WTC11 (cell line): Measurements from ENCODE around the gene PLD3. TPM values are rescaled to one million over a fixed set of nuclear protein-coding genes. Genes with fewer than 3 reads are reported as not detected.

Source experiments
- ATAC-seq: fragments of 200-7000 bp; cut with Tn5 transposase; 2 replicates; pipeline ENCODE4 v1.10.0; 2021; ENCODE audit warnings: mild to moderate bottlenecking, moderate library complexity
- CTCF ChIA-PET: fragments of 300-600 bp; sonication (Branson Sonifier 250); formaldehyde crosslinking; loops from one replicate; lab custom pipeline; 2021; ENCODE audit warnings: antibody characterized with exemption; lab: Charles Lee
- POLR2A ChIA-PET: fragments of 350-600 bp; sonication (Branson Sonifier 250); formaldehyde crosslinking; loops from one replicate; lab custom pipeline; 2021; ENCODE audit warnings: antibody characterized with exemption; lab: Charles Lee
- DNase-seq: peaks from one replicate; pipeline ENCODE4 v3.0.0; 2021; ENCODE audit warnings: low spot score
- H3K27ac Mint-ChIP-seq: 2 replicates; pipeline ENCODE4 v1.8.0; 2021; ENCODE audit warnings: mixed read lengths
- H3K27me3 Mint-ChIP-seq: 2 replicates; pipeline ENCODE4 v1.8.0; 2021; ENCODE audit warnings: low read depth, mild to moderate bottlenecking, moderate library complexity, mixed read lengths
- H3K36me3 Mint-ChIP-seq: 2 replicates; pipeline ENCODE4 v1.8.0; 2021; ENCODE audit warnings: mixed read lengths
- H3K4me1 Mint-ChIP-seq: 2 replicates; pipeline ENCODE4 v1.8.0; 2022; ENCODE audit warnings: mixed read lengths
- H3K4me3 Mint-ChIP-seq: 2 replicates; pipeline ENCODE4 v1.8.0; 2021; ENCODE audit warnings: mild to moderate bottlenecking, moderate library complexity, mixed read lengths
- H3K9me3 Mint-ChIP-seq: 2 replicates; pipeline ENCODE4 v1.8.0; 2021; ENCODE audit warnings: mixed read lengths
- ATF2 ChIP-seq: sonication (generic); formaldehyde crosslinking; IDR thresholded peaks from 2 replicates; pipeline ENCODE4 v1.8.1; 2022; ENCODE audit warnings: low read depth, missing genetic modification reagents, borderline replicate concordance
- CREM ChIP-seq: sonication (generic); formaldehyde crosslinking; IDR thresholded peaks from 2 replicates; pipeline ENCODE4 v1.8.1; 2022; ENCODE audit warnings: mild to moderate bottlenecking, missing genetic modification reagents, moderate library complexity
- GABPB1 ChIP-seq: sonication (generic); formaldehyde crosslinking; IDR thresholded peaks from 2 replicates; pipeline ENCODE4 v1.8.1; 2023; ENCODE audit warnings: mild to moderate bottlenecking, missing genetic modification reagents
- GRHL2 ChIP-seq: fragments of 250-450 bp; sonication (Bioruptor Pico); IDR thresholded peaks from 2 replicates; pipeline ENCODE4 v1.8.0; 2022; ENCODE audit warnings: mild to moderate bottlenecking, moderate library complexity; ENCODE audit not compliant: insufficient replicate concordance, severe bottlenecking
- GTF2I ChIP-seq: fragments of 250-450 bp; sonication (Bioruptor Pico); conservative IDR thresholded peaks from 2 replicates; pipeline ENCODE4 v1.4.0; 2021; ENCODE audit warnings: mild to moderate bottlenecking
- KAT7 ChIP-seq: sonication (generic); formaldehyde crosslinking; IDR thresholded peaks from 2 replicates; pipeline ENCODE4 v1.8.1; 2023; ENCODE audit warnings: missing genetic modification reagents, mild to moderate bottlenecking, borderline replicate concordance
- MYBL2 ChIP-seq: sonication (generic); formaldehyde crosslinking; IDR thresholded peaks from 2 replicates; pipeline ENCODE4 v1.8.1; 2023; ENCODE audit warnings: mild to moderate bottlenecking, moderate library complexity, missing genetic modification reagents
- NFATC4 ChIP-seq: fragments of 250-450 bp; sonication (Bioruptor Pico); IDR thresholded peaks from 2 replicates; pipeline ENCODE4 v1.9.0; 2021; ENCODE audit warnings: mild to moderate bottlenecking
- PRRX2 ChIP-seq: fragments of 250-450 bp; sonication (Bioruptor Pico); IDR thresholded peaks from 2 replicates; pipeline ENCODE4 v1.8.0; 2021; ENCODE audit warnings: mild to moderate bottlenecking
- RORB ChIP-seq: fragments of 250-450 bp; sonication (Bioruptor Pico); IDR thresholded peaks from 2 replicates; pipeline ENCODE4 v1.9.0; 2021; ENCODE audit warnings: mild to moderate bottlenecking
- ZBTB43 ChIP-seq: sonication (generic); formaldehyde crosslinking; IDR thresholded peaks from 2 replicates; pipeline ENCODE4 v1.8.1; 2023; ENCODE audit warnings: mild to moderate bottlenecking, missing genetic modification reagents
- ZNF263 ChIP-seq: sonication (generic); formaldehyde crosslinking; IDR thresholded peaks from 2 replicates; pipeline ENCODE4 v1.8.1; 2022; ENCODE audit warnings: low read depth, mild to moderate bottlenecking, moderate library complexity, missing genetic modification reagents
- total RNA-seq: library from RNA; stranded (reverse); gene quantifications from 3 replicates; pipeline ENCODE4 v1.2.3, GENCODE V29; 2021
- TF ChIP-seq, protein P1 (sequence below): sonication (generic); formaldehyde crosslinking; IDR thresholded peaks from 2 replicates; pipeline ENCODE4 v1.8.1; 2022; ENCODE audit warnings: mild to moderate bottlenecking, moderate library complexity, missing genetic modification reagents
- TF ChIP-seq, protein P2 (sequence below): sonication (generic); formaldehyde crosslinking; IDR thresholded peaks from 2 replicates; pipeline ENCODE4 v1.8.0; 2023; ENCODE audit warnings: missing genetic modification reagents
- TF ChIP-seq, protein P3 (sequence below): fragments of 250-450 bp; sonication (Bioruptor Pico); IDR thresholded peaks from 2 replicates; pipeline ENCODE4 v2.1.2; 2022; ENCODE audit warnings: mild to moderate bottlenecking, moderate library complexity
- TF ChIP-seq, protein P4 (sequence below): sonication (generic); formaldehyde crosslinking; IDR thresholded peaks from 2 replicates; pipeline ENCODE4 v1.8.1; 2023; ENCODE audit warnings: mild to moderate bottlenecking, moderate library complexity, missing genetic modification reagents
- TF ChIP-seq, protein P5 (sequence below): sonication (generic); formaldehyde crosslinking; IDR thresholded peaks from 2 replicates; pipeline ENCODE4 v1.8.1; 2023; ENCODE audit warnings: mild to moderate bottlenecking, missing genetic modification reagents, moderate library complexity
- TF ChIP-seq, protein P6 (sequence below): sonication (generic); formaldehyde crosslinking; IDR thresholded peaks from 2 replicates; pipeline ENCODE4 v1.8.0; 2022; ENCODE audit warnings: mild to moderate bottlenecking, missing genetic modification reagents

The PLD3 gene
- total RNA-seq, 1 experiment from 2014 or later: 190 TPM

GRCh38 chr19:40341601-40342482, 6.7 kb upstream of the PLD3 start (continued):
- TF ChIP-seq ATF2 (no peak), KAT7 (CRISPR knock-in tag) (no peak), PRRX2 (no peak)

DNA sequence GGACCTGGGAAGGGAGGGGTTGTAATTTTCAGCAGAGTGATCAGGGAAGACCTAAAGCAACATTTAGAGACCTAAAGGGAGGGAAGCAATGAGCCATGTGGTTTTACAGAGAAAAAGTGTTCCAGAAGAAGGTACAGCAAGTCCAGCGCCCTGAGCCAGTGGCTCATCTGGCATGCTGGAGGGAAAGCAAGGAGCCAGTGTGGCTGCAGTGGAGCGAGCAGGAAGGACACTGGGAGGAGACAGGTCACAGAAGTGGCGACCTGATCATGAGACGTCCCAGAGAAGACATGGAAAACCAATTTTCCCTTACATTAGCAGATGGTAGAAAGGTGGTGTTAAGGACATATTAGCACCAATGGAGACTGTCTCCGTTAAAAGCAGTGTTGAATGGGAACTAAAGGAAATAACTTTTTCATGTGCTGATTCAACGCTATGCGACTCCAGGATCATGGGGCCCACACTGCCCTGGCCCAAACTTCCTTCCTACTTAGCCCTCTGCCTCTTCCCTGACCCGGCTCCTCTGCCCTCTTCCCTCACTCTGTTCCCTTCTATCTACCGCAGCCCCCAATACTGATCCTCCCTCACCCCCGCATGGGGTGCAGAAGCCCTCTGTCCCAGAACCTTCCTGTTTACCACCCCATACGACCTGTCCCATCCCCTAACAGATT, 5.7 kb upstream of the PLD3 start:
- H3K4me1 Mint-ChIP-seq: peaks cover 4% of the 10 kb centered on the region
- POLR2A ChIA-PET: no interaction called here
- no peaks in the 10 kb centered on the region for H3K27me3 Mint-ChIP-seq
- CTCF ChIA-PET: no interaction called here
- H3K27ac Mint-ChIP-seq: no peak overlapping the region; the same call in 1 of the 2 replicates
- H3K9me3 Mint-ChIP-seq: no peaks in the 10 kb centered on the region
- ATAC-seq (no peak), DNase-seq (no peak)
- no peak overlapping the region for H3K4me3 Mint-ChIP-seq
- H3K36me3 Mint-ChIP-seq: peaks cover 5% of the 10 kb centered on the region; the same call in 1 of the 2 replicates
- TF ChIP-seq NFATC4 (CRISPR knock-in tag) (no peak), RORB (no peak), GABPB1 (CRISPR knock-in tag) (no peak), ZBTB43 (CRISPR knock-in tag) (no peak)
- TF ChIP-seq, protein P1, sequence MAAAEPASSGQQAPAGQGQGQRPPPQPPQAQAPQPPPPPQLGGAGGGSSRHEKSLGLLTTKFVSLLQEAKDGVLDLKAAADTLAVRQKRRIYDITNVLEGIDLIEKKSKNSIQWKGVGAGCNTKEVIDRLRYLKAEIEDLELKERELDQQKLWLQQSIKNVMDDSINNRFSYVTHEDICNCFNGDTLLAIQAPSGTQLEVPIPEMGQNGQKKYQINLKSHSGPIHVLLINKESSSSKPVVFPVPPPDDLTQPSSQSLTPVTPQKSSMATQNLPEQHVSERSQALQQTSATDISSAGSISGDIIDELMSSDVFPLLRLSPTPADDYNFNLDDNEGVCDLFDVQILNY (CRISPR knock-in tag): no peak

DNA sequence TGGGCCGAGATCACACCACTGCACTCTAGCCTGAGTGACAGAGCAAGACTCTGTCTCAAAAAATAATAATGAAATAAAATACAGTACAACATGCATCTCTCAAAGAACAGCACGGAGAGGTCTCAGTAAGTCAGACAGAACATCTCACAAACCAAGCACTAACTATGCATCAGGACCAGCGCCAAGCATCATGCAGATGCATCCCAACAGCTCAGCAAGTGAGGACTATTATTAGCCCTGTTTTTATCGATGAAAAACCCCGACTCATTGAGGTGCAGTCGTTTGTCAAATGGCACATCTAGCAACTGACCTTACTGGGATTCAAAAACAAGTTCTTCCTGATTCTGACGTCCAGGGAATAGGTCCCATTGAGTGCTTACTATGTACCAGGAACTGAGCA, 4.1 kb upstream of the PLD3 start:
- H3K36me3 Mint-ChIP-seq: peaks cover 2% of the 10 kb centered on the region; the same call in 1 of the 2 replicates
- ChIA-PET POLR2A (no interaction called here), CTCF (no interaction called here)
- TF ChIP-seq, protein P2, sequence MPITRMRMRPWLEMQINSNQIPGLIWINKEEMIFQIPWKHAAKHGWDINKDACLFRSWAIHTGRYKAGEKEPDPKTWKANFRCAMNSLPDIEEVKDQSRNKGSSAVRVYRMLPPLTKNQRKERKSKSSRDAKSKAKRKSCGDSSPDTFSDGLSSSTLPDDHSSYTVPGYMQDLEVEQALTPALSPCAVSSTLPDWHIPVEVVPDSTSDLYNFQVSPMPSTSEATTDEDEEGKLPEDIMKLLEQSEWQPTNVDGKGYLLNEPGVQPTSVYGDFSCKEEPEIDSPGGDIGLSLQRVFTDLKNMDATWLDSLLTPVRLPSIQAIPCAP (CRISPR knock-in tag): no peak
- TF ChIP-seq, protein P3, sequence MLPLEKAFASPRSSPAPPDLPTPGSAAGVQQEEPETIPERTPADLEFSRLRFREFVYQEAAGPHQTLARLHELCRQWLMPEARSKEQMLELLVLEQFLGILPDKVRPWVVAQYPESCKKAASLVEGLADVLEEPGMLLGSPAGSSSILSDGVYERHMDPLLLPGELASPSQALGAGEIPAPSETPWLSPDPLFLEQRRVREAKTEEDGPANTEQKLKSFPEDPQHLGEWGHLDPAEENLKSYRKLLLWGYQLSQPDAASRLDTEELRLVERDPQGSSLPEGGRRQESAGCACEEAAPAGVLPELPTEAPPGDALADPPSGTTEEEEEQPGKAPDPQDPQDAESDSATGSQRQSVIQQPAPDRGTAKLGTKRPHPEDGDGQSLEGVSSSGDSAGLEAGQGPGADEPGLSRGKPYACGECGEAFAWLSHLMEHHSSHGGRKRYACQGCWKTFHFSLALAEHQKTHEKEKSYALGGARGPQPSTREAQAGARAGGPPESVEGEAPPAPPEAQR: no peak
- TF ChIP-seq, protein P4, sequence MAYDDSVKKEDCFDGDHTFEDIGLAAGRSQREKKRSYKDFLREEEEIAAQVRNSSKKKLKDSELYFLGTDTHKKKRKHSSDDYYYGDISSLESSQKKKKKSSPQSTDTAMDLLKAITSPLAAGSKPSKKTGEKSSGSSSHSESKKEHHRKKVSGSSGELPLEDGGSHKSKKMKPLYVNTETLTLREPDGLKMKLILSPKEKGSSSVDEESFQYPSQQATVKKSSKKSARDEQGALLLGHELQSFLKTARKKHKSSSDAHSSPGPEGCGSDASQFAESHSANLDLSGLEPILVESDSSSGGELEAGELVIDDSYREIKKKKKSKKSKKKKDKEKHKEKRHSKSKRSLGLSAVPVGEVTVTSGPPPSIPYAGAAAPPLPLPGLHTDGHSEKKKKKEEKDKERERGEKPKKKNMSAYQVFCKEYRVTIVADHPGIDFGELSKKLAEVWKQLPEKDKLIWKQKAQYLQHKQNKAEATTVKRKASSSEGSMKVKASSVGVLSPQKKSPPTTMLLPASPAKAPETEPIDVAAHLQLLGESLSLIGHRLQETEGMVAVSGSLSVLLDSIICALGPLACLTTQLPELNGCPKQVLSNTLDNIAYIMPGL (CRISPR knock-in tag): no peak
- TF ChIP-seq, protein P5, sequence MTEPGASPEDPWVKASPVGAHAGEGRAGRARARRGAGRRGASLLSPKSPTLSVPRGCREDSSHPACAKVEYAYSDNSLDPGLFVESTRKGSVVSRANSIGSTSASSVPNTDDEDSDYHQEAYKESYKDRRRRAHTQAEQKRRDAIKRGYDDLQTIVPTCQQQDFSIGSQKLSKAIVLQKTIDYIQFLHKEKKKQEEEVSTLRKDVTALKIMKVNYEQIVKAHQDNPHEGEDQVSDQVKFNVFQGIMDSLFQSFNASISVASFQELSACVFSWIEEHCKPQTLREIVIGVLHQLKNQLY (CRISPR knock-in tag): no peak
- TF ChIP-seq KAT7 (CRISPR knock-in tag): no peak
- no peak for TF ChIP-seq CREM (CRISPR knock-in tag)
- TF ChIP-seq, protein P6, sequence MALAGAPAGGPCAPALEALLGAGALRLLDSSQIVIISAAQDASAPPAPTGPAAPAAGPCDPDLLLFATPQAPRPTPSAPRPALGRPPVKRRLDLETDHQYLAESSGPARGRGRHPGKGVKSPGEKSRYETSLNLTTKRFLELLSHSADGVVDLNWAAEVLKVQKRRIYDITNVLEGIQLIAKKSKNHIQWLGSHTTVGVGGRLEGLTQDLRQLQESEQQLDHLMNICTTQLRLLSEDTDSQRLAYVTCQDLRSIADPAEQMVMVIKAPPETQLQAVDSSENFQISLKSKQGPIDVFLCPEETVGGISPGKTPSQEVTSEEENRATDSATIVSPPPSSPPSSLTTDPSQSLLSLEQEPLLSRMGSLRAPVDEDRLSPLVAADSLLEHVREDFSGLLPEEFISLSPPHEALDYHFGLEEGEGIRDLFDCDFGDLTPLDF (CRISPR knock-in tag): no peak
- TF ChIP-seq GTF2I (CRISPR knock-in tag): no peak
- TF ChIP-seq ZNF263 (CRISPR knock-in tag): no peak
- no peak for TF ChIP-seq GRHL2
- TF ChIP-seq MYBL2: no peak

More for the DNA sequence above, 4.1 kb upstream of the PLD3 start:
- DNase-seq (no peak), ATAC-seq (no peak)
- Mint-ChIP-seq H3K27me3 (no peaks in the 10 kb centered on the region), H3K4me1 (peaks cover 10% of the 10 kb centered on the region), H3K9me3 (no peaks in the 10 kb centered on the region), H3K27ac (no peak overlapping the region), H3K4me3 (no peak overlapping the region)
